GM10248 (cell line): ENCODE data around the gene LRPAP1.

ENCODE experiments used
- CTCF ChIA-PET: fragments of 300-600 bp; sonication (Branson Sonifier 250); formaldehyde crosslinking; extraction: SDS; loops from one replicate; lab custom pipeline; 2021; ENCODE audit warnings: antibody characterized with exemption; lab: Yijun Ruan, JAX
- POLR2A ChIA-PET: fragments of 350-650 bp; sonication (Branson Sonifier 250); formaldehyde crosslinking; extraction: SDS; loops from one replicate; lab custom pipeline; 2020; ENCODE audit warnings: antibody characterized with exemption; lab: Yijun Ruan, JAX
- DNase-seq: peaks from one replicate; pipeline ENCODE4 v3.0.0; 2012; ENCODE audit errors: extremely low spot score
- CTCF ChIP-seq: IDR thresholded peaks from 2 replicates; pipeline ENCODE4 v1.5.1; 2012; ENCODE audit warnings: mild to moderate bottlenecking, low read depth; ENCODE audit errors: extremely low read depth, missing control alignments, control extremely low read depth

Gene LRPAP1

GRCh38 chr4:3481783-3482393 lies 50.3 kb downstream of the LRPAP1 start:
- POLR2A ChIA-PET: no interaction called here
- CTCF ChIA-PET: interaction anchor here (0.8 to 5.0 kb wide), 13 partner anchors 10 to 384 kb away, joined by 3 to 48 read pairs (median 9); no protein-coding TSS in a partner anchor
- TF ChIP-seq CTCF: no peak
- DNase-seq: no peak

GRCh38 chr4:3481113-3481531 lies 51.1 kb downstream of the LRPAP1 start:
- CTCF ChIA-PET: interaction anchor here (0.8 to 5.0 kb wide), 51 partner anchors 10 to 400 kb away, joined by 3 to 48 read pairs (median 4); no protein-coding TSS in a partner anchor
- DNase-seq: no peak
- TF ChIP-seq CTCF: no peak
- POLR2A ChIA-PET: no interaction called here

- peak; percentile 98 for TF ChIP-seq CTCF
- CTCF ChIA-PET: interaction anchor here (0.7 to 5.0 kb wide), 53 partner anchors 10 to 400 kb away, joined by 3 to 48 read pairs (median 4); no protein-coding TSS in a partner anchor
- peak; percentile 87 for DNase-seq
- POLR2A ChIA-PET: no interaction called here
Measured at GRCh38 chr4:3480528-3481112, 51.6 kb downstream of the LRPAP1 start.

- POLR2A ChIA-PET: no interaction called here
- no peak for TF ChIP-seq CTCF
- CTCF ChIA-PET: interaction anchor here (0.7 to 5.0 kb wide), 37 partner anchors 8 to 401 kb away, joined by 3 to 48 read pairs (median 5); no protein-coding TSS in a partner anchor
- DNase-seq: no peak
Measured at GRCh38 chr4:3479358-3480101, 52.7 kb downstream of the LRPAP1 start.

- POLR2A ChIA-PET: no interaction called here
- no peak for DNase-seq
- TF ChIP-seq CTCF: no peak
- CTCF ChIA-PET: interaction anchor here (1.1 to 5.0 kb wide), 7 partner anchors 8 to 132 kb away, joined by 4 to 48 read pairs (median 10); no protein-coding TSS in a partner anchor
Measured at GRCh38 chr4:3478446-3479357, 53.5 kb downstream of the LRPAP1 start.
